HepG2 (cell line): ENCODE measurements around the gene C18orf54. TPM values are rescaled to one million over a fixed set of nuclear protein-coding genes. Genes with fewer than 3 reads are reported as not detected.

ENCODE experiments used
- ATAC-seq: fragments of 200-7000 bp; cut with Tn5 transposase; 3 replicates; pipeline ENCODE4 v1.9.1; 2020; ENCODE audit warnings: mild to moderate bottlenecking, moderate library complexity
- BruUV-seq: library from RNA; stranded (reverse); fragments of 400-500 nt; replicated peaks from 2 replicates; lab custom pipeline; 2021; lab: Mats Ljungman, UMichigan
- CTCF ChIA-PET: fragments of 300-600 bp; formaldehyde crosslinking; extraction: SDS; loops from one replicate; lab custom pipeline; 2021; ENCODE audit warnings: low total read pairs, inconsistent platforms, low intra/inter-chr PET ratio; lab: Yijun Ruan, JAX
- POLR2A ChIA-PET: fragments of 350-600 bp; sonication (Branson Sonifier 250); formaldehyde crosslinking; loops from one replicate; lab custom pipeline; 2020; ENCODE audit warnings: antibody characterized with exemption, inconsistent platforms; lab: Yijun Ruan, JAX
- DNase-seq: peaks from one replicate; pipeline ENCODE4 v3.0.0-alpha.2; 2015; ENCODE audit warnings: low spot score
- FAIRE-seq: peaks from 3 replicates; lab custom pipeline; 2011; peaks lifted over from hg19 to GRCh38; lab: Jason Lieb, UNC
- H2AFZ ChIP-seq: one replicate; pipeline ENCODE4 v1.6.1; 2011; ENCODE audit warnings: low read length, inconsistent platforms
- H3K27ac ChIP-seq: fragments of 300-600 bp; 3 replicates; pipeline ENCODE4 v1.8.0; 2011; ENCODE audit warnings: mixed run types, mild to moderate bottlenecking, mixed read lengths, low read length, inconsistent platforms; ENCODE audit not compliant: insufficient read depth; ENCODE audit errors: extremely low read length
- H3K27me3 ChIP-seq, 2 experiments: fragments of 200-600 bp in 1 of 2; 2 replicates in 1 of 2; 3 replicates in 1 of 2; pipeline versions ENCODE4 v1.6.0 to v1.8.0; 2011; ENCODE audit warnings: low read length in 2 of 2, mild to moderate bottlenecking in 2 of 2, moderate library complexity in 2 of 2, inconsistent platforms in 1 of 2; ENCODE audit not compliant: insufficient read depth in 2 of 2, control insufficient read depth in 1 of 2
- H3K36me3 ChIP-seq, 2 experiments: fragments of 200-600 bp in 1 of 2; replicated peaks in 1 of 2; 2 replicates in 1 of 2; 3 replicates in 1 of 2; pipeline versions ENCODE4 v1.5.1 to v1.8.0; 2011; ENCODE audit warnings: low read length in 2 of 2, inconsistent platforms in 1 of 2; ENCODE audit not compliant: insufficient read depth in 2 of 2, control insufficient read depth in 1 of 2
- H3K4me1 ChIP-seq: 2 replicates; pipeline ENCODE4 v1.5.1; 2012; ENCODE audit warnings: low read length, inconsistent platforms; ENCODE audit not compliant: insufficient read depth
- H3K4me2 ChIP-seq: 2 replicates; pipeline ENCODE4 v1.6.0; 2011; ENCODE audit warnings: low read depth, low read length, inconsistent platforms
- H3K4me3 ChIP-seq, 3 experiments: fragments of 200-600 bp in 1 of 3; sonication (generic), shearing (Covaris generic) in 1 of 3; replicated peaks in 1 of 3; 2 replicates each; pipeline ENCODE4 v1.5.1; 2011 to 2016; ENCODE audit warnings: low read length in 3 of 3, inconsistent platforms in 2 of 3, low read depth in 2 of 3, mild to moderate bottlenecking in 2 of 3, control low read depth in 1 of 3, mixed read lengths in 1 of 3; ENCODE audit not compliant: insufficient read depth in 1 of 3
- H3K79me2 ChIP-seq: one replicate; pipeline ENCODE4 v1.6.1; 2011; ENCODE audit warnings: low read length, inconsistent platforms; ENCODE audit not compliant: insufficient read depth
- H3K9ac ChIP-seq: 2 replicates; pipeline ENCODE4 v1.6.0; 2011; ENCODE audit warnings: mild to moderate bottlenecking, low read depth, low read length, inconsistent platforms; ENCODE audit not compliant: insufficient read depth
- H3K9me3 ChIP-seq: 2 replicates; pipeline ENCODE4 v1.5.1; 2012; ENCODE audit warnings: mild to moderate bottlenecking, low read length
- H4K20me1 ChIP-seq: 2 replicates; pipeline ENCODE4 v1.6.0; 2011; ENCODE audit warnings: inconsistent platforms, mild to moderate bottlenecking, low read length, moderate library complexity; ENCODE audit not compliant: insufficient read depth
- HNRNPH1 ChIP-seq: fragments of 200-400 bp; formaldehyde crosslinking; optimal IDR thresholded peaks from 2 replicates; pipeline ENCODE3; 2017; ENCODE audit warnings: mild to moderate bottlenecking, low read depth, low read length
- MXD3 ChIP-seq: IDR thresholded peaks from 2 replicates; pipeline ENCODE4 v1.6.1; 2016; ENCODE audit warnings: mild to moderate bottlenecking, missing biosample characterization, missing genetic modification reagents
- PBX3 ChIP-seq: sonication (generic); formaldehyde crosslinking; IDR thresholded peaks from 2 replicates; pipeline ENCODE4 v1.8.1; 2023; ENCODE audit warnings: missing genetic modification reagents, inconsistent platforms, borderline replicate concordance
- RXRA ChIP-seq: sonication (generic); formaldehyde crosslinking; IDR thresholded peaks from 2 replicates; pipeline ENCODE4 v1.5.1; 2020; ENCODE audit warnings: missing genetic modification reagents
- RXRB ChIP-seq: IDR thresholded peaks from 2 replicates; pipeline ENCODE4 v1.6.1; 2016; ENCODE audit warnings: borderline replicate concordance, missing genetic modification reagents, missing compliant biosample characterization
- ZNF143 ChIP-seq: sonication (generic); formaldehyde crosslinking; IDR thresholded peaks from 2 replicates; pipeline ENCODE4 v1.4.0; 2020; ENCODE audit warnings: missing genetic modification reagents
- ZNF280D ChIP-seq: sonication (generic); formaldehyde crosslinking; IDR thresholded peaks from 2 replicates; pipeline ENCODE4 v1.5.1; 2020; ENCODE audit warnings: mild to moderate bottlenecking, missing genetic modification reagents
- ZNF768 ChIP-seq: sonication (generic); formaldehyde crosslinking; IDR thresholded peaks from 2 replicates; pipeline ENCODE4 v1.4.0; 2020; ENCODE audit warnings: missing genetic modification reagents
- WGBS: methylation state at CpG from one replicate; pipeline ENCODE4 v1.1.6; 2017; ENCODE audit warnings: low lambda C conversion rate; 5-methylcytosine and 5-hydroxymethylcytosine counted together
- in situ Hi-C: cut with HindIII; loops from 2 replicates; pipeline ENCODE4 v1.10.0; 2017; ENCODE audit warnings: low pct_unique_long_range_greater_than_20kb; ENCODE audit not compliant: extremely low pct_ligation_motif_present
- intact Hi-C: fragments of 100-400 bp; cut with micrococcal nuclease; formaldehyde crosslinking; loops from one replicate; pipeline ENCODE4 v1.10.0; 2022; ENCODE audit not compliant: unreplicated experiment
- polyA plus RNA-seq, 8 experiments: library from polyadenylated mRNA; depleted of rRNA in 3 of 8; stranded (reverse) in 7 of 8; unstranded in 1 of 8; fragments of >200 nt; fragmentation: Illumina TruSeq in 4 of 8; extraction: Trizol in 4 of 8; gene quantifications; 2 replicates each; pipeline versions ENCODE4 v1.2.1 to v1.2.3, GENCODE V29; 2011 to 2016; ENCODE audit warnings: low read depth in 4 of 8, missing spikeins in 1 of 8, mixed read lengths in 1 of 8; ENCODE audit not compliant: insufficient read depth in 1 of 8
- total RNA-seq, 5 experiments: library from RNA; depleted of rRNA; stranded (reverse); fragments of >200 nt; fragmentation: Illumina TruSeq; extraction: Trizol; gene quantifications; 2 replicates each; pipeline ENCODE4 v1.2.3, GENCODE V29; 2016; ENCODE audit warnings: low read depth in 1 of 5

The C18orf54 gene
- total and polyA plus RNA-seq, 2 of the 13 experiments (the other 11 are each of a cell fraction or from before 2014, with no cell fraction given) = 1.8 to 2.5 TPM

- no peak for TF ChIP-seq ZNF280D (CRISPR knock-in tag)
Observed at GRCh38 chr18:54338230-54338629, 19.5 kb upstream of the C18orf54 start (continued).

- Histone ChIP-seq H3K27ac (no peak overlapping the region), H4K20me1 (no peaks in the 10 kb centered on the region), H3K4me1 (no peaks in the 10 kb centered on the region), H3K4me3 (no peak overlapping the region), H3K4me2 (no peak overlapping the region), H2AFZ (no peak overlapping the region), H3K9ac (no peak overlapping the region), H3K9me3 (no peaks in the 10 kb centered on the region), H3K27me3 (no peaks in the 10 kb centered on the region), H3K79me2 (no peaks in the 10 kb centered on the region), H3K36me3 (no peaks in the 10 kb centered on the region)
- WGBS = 0% methylated on average over 1 of the region's 1 CpG
- in situ Hi-C loops = no loop called here
- DNase-seq (no peak), ATAC-seq (no peak), FAIRE-seq (no peak)
- TF ChIP-seq RXRB (CRISPR knock-in tag) (no peak), ZNF143 (CRISPR knock-in tag) (no peak), RXRA (CRISPR knock-in tag) (no peak), HNRNPH1 (no peak), ZNF768 (CRISPR knock-in tag) (no peak), MXD3 (no peak), PBX3 (no peak)
- BruUV-seq = no TSS peak
- POLR2A ChIA-PET = no interaction called here
- intact Hi-C loops = no loop called here
- CTCF ChIA-PET = no interaction called here
Observed at GRCh38 chr18:54351186-54351585, 6.5 kb upstream of the C18orf54 start.
